OCI-LY1 (cell line): ENCODE measurements around the gene STRIP2.

ENCODE experiments used
- H2AFZ ChIP-seq: fragments of 200-600 bp; sonication (generic), shearing (Covaris generic); 2 replicates; pipeline ENCODE4 v1.6.0; 2014; ENCODE audit warnings: antibody characterized with exemption, mild to moderate bottlenecking, low read length
- H3F3A ChIP-seq: fragments of 200-600 bp; sonication (generic), shearing (Covaris generic); 2 replicates; pipeline ENCODE4 v1.6.0; 2014; ENCODE audit warnings: mild to moderate bottlenecking, antibody characterized with exemption, low read length, moderate library complexity; ENCODE audit not compliant: insufficient read depth
- H3K27ac ChIP-seq: fragments of 200-600 bp; sonication (generic); 2 replicates; pipeline ENCODE4 v1.5.1; 2014; ENCODE audit warnings: low read length, mixed run types, mild to moderate bottlenecking, low read depth; ENCODE audit not compliant: poor library complexity, severe bottlenecking
- H3K27me3 ChIP-seq: fragments of 200-600 bp; sonication (generic); 2 replicates; pipeline ENCODE4 v1.6.0; 2014; ENCODE audit warnings: antibody characterized with exemption, mild to moderate bottlenecking, low read length, moderate library complexity; ENCODE audit not compliant: insufficient read depth
- H3K36me3 ChIP-seq: fragments of 200-600 bp; sonication (generic); 2 replicates; pipeline ENCODE4 v1.6.1; 2014; ENCODE audit warnings: mild to moderate bottlenecking, antibody characterized with exemption, low read length, moderate library complexity, mixed read lengths; ENCODE audit not compliant: insufficient read depth
- H3K4me1 ChIP-seq: fragments of 200-600 bp; sonication (generic); 2 replicates; pipeline ENCODE4 v1.5.1; 2014; ENCODE audit warnings: mild to moderate bottlenecking, low read length, moderate library complexity; ENCODE audit not compliant: insufficient read depth, severe bottlenecking
- H3K4me2 ChIP-seq: fragments of 200-600 bp; sonication (generic), shearing (Covaris generic); 2 replicates; pipeline ENCODE4 v1.6.1; 2014; ENCODE audit warnings: low read length
- H3K4me3 ChIP-seq: fragments of 200-600 bp; sonication (generic); 2 replicates; pipeline ENCODE4 v1.5.1; 2014; ENCODE audit warnings: low read length, low read depth, mild to moderate bottlenecking, mixed read lengths; ENCODE audit not compliant: poor library complexity, severe bottlenecking
- H3K79me2 ChIP-seq: fragments of 200-600 bp; shearing (Covaris generic); 2 replicates; pipeline ENCODE4 v1.6.1; 2016; ENCODE audit warnings: mixed run types, low read length, mixed read lengths; ENCODE audit not compliant: insufficient read depth
- H3K9ac ChIP-seq: fragments of 200-600 bp; sonication (generic), shearing (Covaris generic); 2 replicates; pipeline ENCODE4 v1.6.1; 2014; ENCODE audit warnings: mild to moderate bottlenecking, low read length, mixed read lengths
- H3K9me2 ChIP-seq: fragments of 200-600 bp; sonication (generic), shearing (Covaris generic); 2 replicates; pipeline ENCODE4 v1.6.1; 2014; ENCODE audit warnings: low read depth, mild to moderate bottlenecking, low read length, mixed read lengths
- H3K9me3 ChIP-seq: fragments of 200-600 bp; shearing (Covaris generic); 2 replicates; pipeline ENCODE4 v1.6.1; 2014; ENCODE audit warnings: low read length, mixed read lengths
- H4K20me1 ChIP-seq: fragments of 200-600 bp; sonication (generic), shearing (Covaris generic); 2 replicates; pipeline ENCODE4 v1.6.0; 2016; ENCODE audit warnings: mild to moderate bottlenecking, low read length; ENCODE audit not compliant: insufficient read depth
- CTCF ChIP-seq: fragments of 200-600 bp; sonication (generic), shearing (Covaris generic); IDR thresholded peaks from 2 replicates; pipeline ENCODE4 v1.5.1; 2017; ENCODE audit warnings: mild to moderate bottlenecking, antibody characterized with exemption, low read length, moderate library complexity, mixed read lengths
- EZH2 ChIP-seq: fragments of 200-600 bp; sonication (generic), shearing (Covaris generic); IDR thresholded peaks from 2 replicates; pipeline ENCODE4 v1.8.0; 2017; ENCODE audit warnings: borderline replicate concordance, mixed run types, mild to moderate bottlenecking, antibody characterized with exemption, low read length, moderate library complexity, mixed read lengths

STRIP2 gene

DNA sequence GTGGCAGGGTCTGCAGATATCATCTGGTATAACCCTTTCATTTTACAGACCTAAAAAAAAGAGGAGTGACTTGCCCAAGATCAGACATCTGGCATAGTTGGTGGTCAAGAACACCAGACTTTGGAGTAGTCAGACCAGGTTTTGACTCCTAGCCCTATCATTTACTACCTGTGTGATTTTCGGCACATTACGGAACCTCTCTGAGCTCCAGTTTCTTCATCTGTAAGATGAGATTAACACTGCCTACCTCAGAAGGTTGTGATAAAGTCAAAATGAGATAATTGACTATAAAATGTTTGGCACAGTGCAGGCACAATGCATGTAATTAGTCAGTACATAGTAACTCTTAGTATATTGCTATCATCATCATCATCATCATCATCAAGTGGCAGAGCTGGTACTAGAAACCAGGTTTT lies 1.2 kb downstream of the STRIP2 start:
- peak overlapping the region; percentile 83 for H3K4me2 ChIP-seq
- peaks cover 16% of the 10 kb centered on the region for H3K4me1 ChIP-seq
- no peaks in the 10 kb centered on the region for H4K20me1 ChIP-seq
- no peak for TF ChIP-seq CTCF
- no peak for TF ChIP-seq EZH2
- no peak overlapping the region for H2AFZ ChIP-seq
- H3K9ac ChIP-seq: no peak overlapping the region; the same call in 1 of the 2 replicates
- no peak overlapping the region for H3K27ac ChIP-seq
- peaks cover 6% of the 10 kb centered on the region; the same call in 1 of the 2 replicates for H3K27me3 ChIP-seq
- peak overlapping the region; percentile 66 for H3K4me3 ChIP-seq
- H3F3A ChIP-seq: no peaks in the 10 kb centered on the region
- no peaks in the 10 kb centered on the region for H3K9me2 ChIP-seq
- no peaks in the 10 kb centered on the region for H3K79me2 ChIP-seq
- no peaks in the 10 kb centered on the region for H3K36me3 ChIP-seq
- no peaks in the 10 kb centered on the region for H3K9me3 ChIP-seq

GRCh38 chr7:129436335-129436923 lies 2.2 kb downstream of the STRIP2 start:
- H3K4me1 ChIP-seq: peaks cover 16% of the 10 kb centered on the region
- H3K36me3 ChIP-seq: no peaks in the 10 kb centered on the region
- H2AFZ ChIP-seq: no peak overlapping the region
- H4K20me1 ChIP-seq: no peaks in the 10 kb centered on the region
- H3K9me2 ChIP-seq: no peaks in the 10 kb centered on the region
- no peak overlapping the region for H3K4me3 ChIP-seq
- H3F3A ChIP-seq: no peaks in the 10 kb centered on the region
- H3K79me2 ChIP-seq: no peaks in the 10 kb centered on the region
- H3K27me3 ChIP-seq: peaks cover 6% of the 10 kb centered on the region; the same call in 1 of the 2 replicates
- no peaks in the 10 kb centered on the region for H3K9me3 ChIP-seq
- TF ChIP-seq EZH2: no peak
- TF ChIP-seq CTCF: no peak
- H3K27ac ChIP-seq: no peak overlapping the region
- no peak overlapping the region for H3K9ac ChIP-seq
- H3K4me2 ChIP-seq: no peak overlapping the region

- Histone ChIP-seq H3F3A (no peaks in the 10 kb centered on the region), H3K9me2 (no peaks in the 10 kb centered on the region), H2AFZ (no peak overlapping the region), H3K4me1 (peaks cover 16% of the 10 kb centered on the region), H3K4me3 (no peak overlapping the region), H3K9ac (no peak overlapping the region), H3K79me2 (no peaks in the 10 kb centered on the region), H3K4me2 (no peak overlapping the region), H3K27ac (no peak overlapping the region), H3K9me3 (no peaks in the 10 kb centered on the region), H4K20me1 (no peaks in the 10 kb centered on the region), H3K27me3 (peaks cover 6% of the 10 kb centered on the region; the same call in 1 of the 2 replicates), H3K36me3 (no peaks in the 10 kb centered on the region)
- no peak for TF ChIP-seq CTCF
- TF ChIP-seq EZH2: no peak
Measured at GRCh38 chr7:129437190-129437589, 3.0 kb downstream of the STRIP2 start.
